ENCODE data around the gene AGMO.

DNA sequence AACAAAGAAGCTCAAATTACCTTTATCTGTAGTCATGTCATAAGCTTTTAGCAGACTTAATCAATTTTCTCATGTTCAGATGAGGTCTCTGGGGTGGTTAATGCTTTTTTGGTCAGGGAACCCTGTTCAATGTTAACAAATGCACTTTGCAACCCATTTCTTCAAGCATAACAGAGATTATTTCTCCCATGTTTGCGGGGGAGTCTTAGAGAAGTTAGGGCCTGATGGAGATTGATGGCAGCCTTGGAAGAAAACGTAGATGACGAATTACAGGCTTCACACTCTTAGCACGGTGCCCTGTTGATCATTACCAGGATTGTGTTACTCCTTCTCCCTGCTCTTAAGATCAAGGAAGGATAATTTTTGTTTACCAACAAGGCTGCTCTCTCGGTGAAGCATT lies 76.4 kb downstream of the AGMO start:
- no peak for TF ChIP-seq SP1 (IDR thresholded peaks at IDR 0.05)
- TF ChIP-seq NR2F2 (IDR thresholded peaks at IDR 0.05), result no peak
- TF ChIP-seq, protein P1, sequence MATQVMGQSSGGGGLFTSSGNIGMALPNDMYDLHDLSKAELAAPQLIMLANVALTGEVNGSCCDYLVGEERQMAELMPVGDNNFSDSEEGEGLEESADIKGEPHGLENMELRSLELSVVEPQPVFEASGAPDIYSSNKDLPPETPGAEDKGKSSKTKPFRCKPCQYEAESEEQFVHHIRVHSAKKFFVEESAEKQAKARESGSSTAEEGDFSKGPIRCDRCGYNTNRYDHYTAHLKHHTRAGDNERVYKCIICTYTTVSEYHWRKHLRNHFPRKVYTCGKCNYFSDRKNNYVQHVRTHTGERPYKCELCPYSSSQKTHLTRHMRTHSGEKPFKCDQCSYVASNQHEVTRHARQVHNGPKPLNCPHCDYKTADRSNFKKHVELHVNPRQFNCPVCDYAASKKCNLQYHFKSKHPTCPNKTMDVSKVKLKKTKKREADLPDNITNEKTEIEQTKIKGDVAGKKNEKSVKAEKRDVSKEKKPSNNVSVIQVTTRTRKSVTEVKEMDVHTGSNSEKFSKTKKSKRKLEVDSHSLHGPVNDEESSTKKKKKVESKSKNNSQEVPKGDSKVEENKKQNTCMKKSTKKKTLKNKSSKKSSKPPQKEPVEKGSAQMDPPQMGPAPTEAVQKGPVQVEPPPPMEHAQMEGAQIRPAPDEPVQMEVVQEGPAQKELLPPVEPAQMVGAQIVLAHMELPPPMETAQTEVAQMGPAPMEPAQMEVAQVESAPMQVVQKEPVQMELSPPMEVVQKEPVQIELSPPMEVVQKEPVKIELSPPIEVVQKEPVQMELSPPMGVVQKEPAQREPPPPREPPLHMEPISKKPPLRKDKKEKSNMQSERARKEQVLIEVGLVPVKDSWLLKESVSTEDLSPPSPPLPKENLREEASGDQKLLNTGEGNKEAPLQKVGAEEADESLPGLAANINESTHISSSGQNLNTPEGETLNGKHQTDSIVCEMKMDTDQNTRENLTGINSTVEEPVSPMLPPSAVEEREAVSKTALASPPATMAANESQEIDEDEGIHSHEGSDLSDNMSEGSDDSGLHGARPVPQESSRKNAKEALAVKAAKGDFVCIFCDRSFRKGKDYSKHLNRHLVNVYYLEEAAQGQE (IDR thresholded peaks at IDR 0.05), result no peak

Measured in liver (tissue), 2 donors.